ENCODE measurements around the gene ORMDL2. TPM values are rescaled to one million over a fixed set of nuclear protein-coding genes. Genes with fewer than 3 reads are reported as not detected.
A peak's percentile ranks its signal among the peaks of the same experiment; 100 is the strongest.

ORMDL2 gene
- total and polyA plus RNA-seq, 8 donors = 0.89 to 53.9 (median 12.7) TPM; not detected in 1

- no peak for DNase-seq
- H3K4me3 ChIP-seq = no peak overlapping the region
- peaks cover 14 to 50% (median 38%) of the 10 kb centered on the region in 4 donors for H3K36me3 ChIP-seq
- intact Hi-C loops (cut with DNase I; ENCODE audit: low total_unique reads) = no loop called here
- no peak overlapping the region for H3K27ac ChIP-seq
- no peaks in the 10 kb centered on the region for H3K9me3 ChIP-seq
- no peak for TF ChIP-seq POLR2A (IDR thresholded peaks at IDR 0.05)
- no peak for TF ChIP-seq CTCF (IDR thresholded peaks at IDR 0.05)
- no peak for TF ChIP-seq POLR2AphosphoS5 (IDR thresholded peaks at IDR 0.05)
- H3K27me3 ChIP-seq = no peaks in the 10 kb centered on the region
- WGBS, 5 donors = 53 to 76% (median 69%) methylated on average over 5 of the region's 5 CpGs
- H3K4me1 ChIP-seq = peaks cover 1 to 63% (median 31%) of the 10 kb centered on the region in 4 donors
Observed at GRCh38 chr12:55809274-55809673, 8.6 kb upstream of the ORMDL2 start.

DNA sequence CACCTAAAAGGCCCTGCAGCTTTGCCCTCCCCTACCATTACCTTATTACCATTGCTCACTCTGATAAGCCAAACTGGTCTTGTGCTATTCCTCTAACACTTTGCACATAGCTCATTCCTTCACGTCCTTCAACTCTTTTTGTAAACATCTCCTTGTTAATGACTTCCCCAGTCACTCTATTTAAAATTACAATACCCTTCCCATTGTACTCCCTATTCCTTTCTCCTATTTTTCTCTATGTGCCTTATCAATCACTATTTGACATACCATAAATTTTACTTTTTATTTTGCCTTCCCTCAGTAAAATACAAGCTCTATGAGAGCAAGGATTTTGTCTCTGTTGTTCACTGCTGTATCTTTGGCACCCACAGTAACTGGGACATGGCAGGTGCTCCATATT lies 5.8 kb upstream of the ORMDL2 start:
- TF ChIP-seq POLR2A (IDR thresholded peaks at IDR 0.05) (no peak), CTCF (IDR thresholded peaks at IDR 0.05) (no peak), POLR2AphosphoS5 (IDR thresholded peaks at IDR 0.05) (no peak), EP300 (IDR thresholded peaks at IDR 0.05) (no peak)
- Histone ChIP-seq H3K36me3 (peaks cover 14 to 56% (median 44%) of the 10 kb centered on the region in 4 donors), H3K4me3 (no peak overlapping the region), H3K27ac (no peak overlapping the region), H3K4me1 (peaks cover 19 to 80% (median 54%) of the 10 kb centered on the region in 4 donors), H3K9me3 (no peaks in the 10 kb centered on the region), H3K27me3 (no peaks in the 10 kb centered on the region)
- intact Hi-C loops (cut with DNase I; ENCODE audit: low total_unique reads) = no loop called here
- WGBS, 5 donors = 16 to 30% (median 20%) methylated on average over 1 of the region's 1 CpG
- DNase-seq = no peak

GRCh38 chr12:55814257-55814656 lies 3.6 kb upstream of the ORMDL2 start:
- no peak for DNase-seq
- Histone ChIP-seq H3K36me3 (peaks cover 2 to 41% (median 29%) of the 10 kb centered on the region in 4 donors), H3K4me3 (no peak overlapping the region), H3K27ac (no peak overlapping the region), H3K4me1 (peaks cover 29 to 82% (median 62%) of the 10 kb centered on the region in 4 donors), H3K27me3 (no peaks in the 10 kb centered on the region), H3K9me3 (no peaks in the 10 kb centered on the region)
- TF ChIP-seq POLR2A (IDR thresholded peaks at IDR 0.05) (no peak), CTCF (IDR thresholded peaks at IDR 0.05) (no peak), POLR2AphosphoS5 (IDR thresholded peaks at IDR 0.05) (no peak), EP300 (IDR thresholded peaks at IDR 0.05) (no peak)
- intact Hi-C loops (cut with DNase I; ENCODE audit: low total_unique reads) = no loop called here

- peaks cover 6 to 48% (median 38%) of the 10 kb centered on the region in 4 donors for H3K36me3 ChIP-seq
- H3K4me1 ChIP-seq = peaks cover 29 to 81% (median 64%) of the 10 kb centered on the region in 4 donors
- no peaks in the 10 kb centered on the region for H3K9me3 ChIP-seq
- intact Hi-C loops (cut with DNase I; ENCODE audit: low total_unique reads) = no loop called here
- no peaks in the 10 kb centered on the region for H3K27me3 ChIP-seq
- TF ChIP-seq POLR2AphosphoS5 (IDR thresholded peaks at IDR 0.05) (no peak), POLR2A (IDR thresholded peaks at IDR 0.05) (no peak), CTCF (IDR thresholded peaks at IDR 0.05) (no peak), EP300 (IDR thresholded peaks at IDR 0.05) (no peak)
- DNase-seq = no peak
- H3K27ac ChIP-seq = no peak overlapping the region
- 79 to 81% (median 80%) methylated on average over 12 of the region's 12 CpGs for WGBS, 5 donors
- peak overlapping the region in 2 of 4 donors; percentile 12 to 89 for H3K4me3 ChIP-seq
Observed at GRCh38 chr12:55815473-55815872, 2.4 kb upstream of the ORMDL2 start.
